GM21367 (cell line): ENCODE measurements around the gene HAS3.
"Not testable (repeated sequence)": the region's sequence is repeated elsewhere in the genome, so short reads cannot be mapped to it uniquely, and the experiment has no call there.

Experiments used
- ATAC-seq: cut with Tn5 transposase; IDR thresholded peaks from one replicate; pipeline ENCODE4 v1.9.1; 2021; ENCODE audit not compliant: unreplicated experiment

The HAS3 gene, protein sequence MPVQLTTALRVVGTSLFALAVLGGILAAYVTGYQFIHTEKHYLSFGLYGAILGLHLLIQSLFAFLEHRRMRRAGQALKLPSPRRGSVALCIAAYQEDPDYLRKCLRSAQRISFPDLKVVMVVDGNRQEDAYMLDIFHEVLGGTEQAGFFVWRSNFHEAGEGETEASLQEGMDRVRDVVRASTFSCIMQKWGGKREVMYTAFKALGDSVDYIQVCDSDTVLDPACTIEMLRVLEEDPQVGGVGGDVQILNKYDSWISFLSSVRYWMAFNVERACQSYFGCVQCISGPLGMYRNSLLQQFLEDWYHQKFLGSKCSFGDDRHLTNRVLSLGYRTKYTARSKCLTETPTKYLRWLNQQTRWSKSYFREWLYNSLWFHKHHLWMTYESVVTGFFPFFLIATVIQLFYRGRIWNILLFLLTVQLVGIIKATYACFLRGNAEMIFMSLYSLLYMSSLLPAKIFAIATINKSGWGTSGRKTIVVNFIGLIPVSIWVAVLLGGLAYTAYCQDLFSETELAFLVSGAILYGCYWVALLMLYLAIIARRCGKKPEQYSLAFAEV

DNA sequence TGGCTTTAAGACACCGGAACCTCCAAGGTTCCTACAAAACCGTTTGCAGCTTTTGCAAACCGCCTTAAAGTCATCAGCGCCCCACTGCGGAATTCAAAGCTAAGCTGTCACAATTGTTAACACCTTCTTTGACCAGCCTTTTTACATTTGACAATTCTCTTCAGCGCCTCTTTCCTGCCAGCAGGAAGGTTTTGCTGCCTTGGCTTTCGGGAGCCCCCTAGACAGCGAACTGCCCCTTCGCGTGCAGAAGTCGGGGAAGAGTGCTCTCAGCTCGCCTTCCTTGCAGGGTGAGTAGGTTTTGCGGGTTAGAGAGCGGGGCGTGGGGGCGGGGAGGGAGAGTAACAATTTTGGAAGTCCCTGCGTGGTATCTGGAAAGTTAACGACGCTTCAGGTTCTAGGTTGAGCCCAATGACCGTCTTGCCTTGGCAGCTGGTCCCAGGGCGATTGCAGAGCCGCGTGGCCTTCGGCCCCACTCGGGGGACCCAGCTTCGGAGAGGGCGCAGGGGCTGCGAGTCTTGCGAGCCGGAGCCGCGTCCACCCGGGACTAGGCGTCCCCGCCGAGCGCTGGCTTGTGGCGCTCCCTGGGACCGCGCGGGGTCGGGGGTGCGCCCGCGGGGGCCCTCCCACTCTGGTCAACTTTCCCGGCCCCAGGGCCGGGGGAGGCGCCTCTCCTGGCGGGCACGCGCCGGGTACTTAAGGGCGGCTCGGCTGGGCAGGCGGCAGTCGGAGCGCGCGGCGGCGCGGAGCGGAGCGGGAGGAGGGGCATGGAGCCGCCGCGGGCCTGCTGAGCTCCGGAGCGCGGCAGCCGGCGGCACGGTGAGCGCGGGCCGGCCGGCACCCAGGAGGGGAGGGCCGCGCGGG, at the start of gene HAS3:
TSS of gene HAS3 (plus strand) at position 153 of the 861 bp plus-strand sequence. CDS start 3,743 bp downstream, outside the sequence.
- no peak for ATAC-seq

DNA sequence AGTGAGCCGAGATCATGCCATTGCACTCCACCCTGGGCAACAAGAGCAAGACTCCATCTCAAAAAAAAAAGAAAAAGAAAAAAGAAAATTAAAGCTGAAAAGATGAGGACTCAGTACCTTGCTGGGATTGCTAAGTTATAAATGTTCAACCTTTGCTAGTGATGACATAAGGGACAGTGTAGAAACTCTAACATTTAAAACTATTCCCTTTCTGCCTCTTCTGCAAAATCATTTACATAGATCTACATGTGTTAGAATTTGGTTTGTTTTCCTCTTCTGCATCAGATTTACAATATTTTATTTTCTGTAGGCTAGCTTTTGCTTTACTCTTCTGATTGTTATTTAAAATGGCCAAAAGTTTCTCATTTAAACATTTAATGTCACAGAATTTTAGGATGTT, 49.5 kb upstream of the HAS3 start:
- ATAC-seq: no peak

DNA sequence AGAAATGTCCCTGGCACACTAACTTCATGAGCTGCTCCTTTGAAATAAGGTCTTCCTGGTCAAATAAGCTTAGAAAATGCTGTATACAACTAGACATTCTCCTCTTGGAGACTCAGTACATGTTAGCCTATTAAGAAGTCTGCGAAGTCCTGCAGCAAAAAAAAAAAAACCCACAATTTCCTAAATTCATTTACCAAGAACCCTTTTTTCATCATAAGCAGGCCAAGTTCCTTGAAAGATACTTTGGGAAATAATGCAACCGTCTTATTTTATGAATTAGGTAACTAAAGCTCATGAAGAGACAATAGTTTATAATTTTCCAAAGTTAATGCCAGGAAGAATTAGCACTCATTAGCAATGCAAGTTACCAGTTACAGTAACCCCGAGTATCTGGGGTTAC, 49.0 kb upstream of the HAS3 start:
- no peak for ATAC-seq

DNA sequence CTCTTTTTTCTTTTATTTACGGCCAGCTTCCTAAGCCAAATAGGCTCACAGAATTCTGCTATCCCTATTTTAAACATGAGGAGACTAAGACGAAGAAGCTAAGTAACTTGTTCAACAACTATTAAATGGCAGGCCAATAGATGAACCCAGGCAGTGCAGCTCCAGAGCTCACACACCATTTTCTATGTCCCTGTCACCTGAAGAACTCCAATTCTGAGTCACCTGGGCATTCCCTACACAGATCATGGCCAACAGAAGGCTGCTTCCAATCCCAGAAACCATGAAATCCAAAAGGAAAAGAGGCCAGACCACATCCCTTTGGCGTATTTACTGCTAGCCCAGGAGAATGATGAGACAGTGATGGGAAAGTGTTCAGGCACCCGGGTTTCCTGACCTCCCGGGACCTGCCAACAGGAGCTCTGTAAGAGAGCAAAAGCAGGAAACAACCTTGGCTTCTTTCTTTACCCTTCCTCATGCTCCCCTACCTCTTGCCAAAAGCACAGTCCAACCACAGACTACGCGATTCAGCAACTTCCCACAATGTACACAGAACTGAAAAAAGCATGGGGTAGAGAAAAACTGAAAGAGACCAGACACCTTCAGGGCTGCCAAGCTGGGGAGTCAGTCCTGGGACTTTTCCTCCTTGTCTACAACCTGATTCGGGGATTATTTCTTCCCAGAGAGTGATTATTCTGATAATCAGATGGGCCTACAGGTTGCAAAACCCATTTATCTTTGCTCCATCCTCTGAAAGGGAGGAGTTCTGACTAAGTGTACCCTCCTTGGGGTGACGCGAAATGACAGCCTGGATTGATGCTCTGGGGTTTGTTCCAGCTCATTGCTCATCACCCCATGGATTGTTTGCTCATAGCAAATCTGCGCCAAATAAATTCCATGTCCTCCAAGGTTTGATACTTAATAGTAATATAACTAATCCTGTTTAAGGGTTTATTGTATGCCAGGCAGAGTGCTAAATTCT, 47.8 kb upstream of the HAS3 start:
- no peak for ATAC-seq

DNA sequence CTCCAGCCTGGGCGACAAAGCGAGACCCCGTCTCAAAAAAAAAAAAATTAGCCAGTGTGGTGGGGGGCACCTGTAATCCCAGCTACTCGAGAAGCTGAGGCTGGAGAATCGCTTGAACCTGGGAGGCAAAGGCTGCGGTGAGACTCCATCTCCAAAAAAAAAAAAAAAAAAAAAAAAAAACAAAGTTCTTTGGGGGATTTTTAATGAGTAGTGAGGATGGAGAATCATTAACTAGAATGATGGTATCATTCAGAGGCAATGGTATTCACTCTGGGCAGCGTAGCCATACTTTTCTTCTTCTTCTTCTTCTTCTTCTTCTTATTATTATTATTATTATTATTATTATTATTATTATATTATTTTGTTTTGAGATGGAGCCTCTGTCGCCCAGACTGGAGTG, 42.0 kb upstream of the HAS3 start:
- not testable (repeated sequence) for ATAC-seq

DNA sequence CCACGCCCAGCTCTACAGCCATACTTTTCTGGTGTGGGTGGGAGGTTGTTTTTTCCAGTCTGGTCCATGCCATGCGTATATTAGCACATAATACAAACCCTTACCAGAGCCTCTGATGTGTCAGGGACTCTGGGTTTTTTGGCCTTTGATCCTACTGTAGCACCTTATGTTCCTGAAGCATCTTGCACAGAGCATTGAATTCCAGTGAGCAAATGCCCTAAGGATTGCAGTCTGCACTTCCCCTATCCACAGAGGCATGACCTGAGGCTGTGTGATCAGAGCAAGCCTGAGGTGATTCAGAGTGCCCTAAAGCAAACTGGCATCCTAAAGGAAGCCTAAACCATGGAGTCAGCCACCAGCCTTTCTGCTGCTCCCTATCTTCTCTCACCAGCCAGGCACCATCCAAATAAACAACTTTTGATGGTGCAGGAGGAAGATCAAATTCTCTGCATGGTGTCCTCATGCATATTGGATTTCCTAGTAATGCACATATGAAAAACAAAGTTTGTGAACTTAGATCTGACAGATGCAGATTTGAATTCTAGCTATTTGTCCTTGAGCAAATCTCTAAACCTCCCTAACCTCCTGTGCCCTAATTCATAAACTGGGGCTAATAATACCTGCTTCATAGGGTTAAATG, 41.2 kb upstream of the HAS3 start:
- no peak for ATAC-seq

DNA sequence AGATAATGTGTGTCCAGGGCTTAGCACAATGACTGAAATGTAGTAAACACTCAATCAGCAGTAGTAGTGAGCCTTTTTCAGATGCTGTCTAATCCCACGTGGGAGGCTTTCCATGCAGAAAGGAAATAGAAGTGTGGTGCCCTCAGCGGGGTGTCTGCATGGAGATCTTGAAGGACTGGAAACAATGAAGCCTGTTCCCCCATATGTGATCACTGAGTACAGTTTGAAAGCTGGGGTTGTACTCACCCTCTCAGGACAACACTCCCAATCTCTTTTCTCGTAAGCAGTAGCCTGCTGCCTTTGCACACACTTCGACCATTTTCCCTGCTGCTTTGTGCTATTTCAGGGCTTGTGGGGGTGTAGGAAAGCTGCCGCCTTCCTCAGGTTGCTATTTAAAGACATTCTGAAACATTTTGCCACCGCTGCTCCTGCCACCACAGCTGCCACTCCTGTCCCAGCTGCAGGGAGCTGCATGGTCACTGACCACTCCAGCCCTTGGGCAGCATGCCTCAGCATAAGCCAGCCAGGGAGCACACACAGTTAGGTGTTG, 40.6 kb upstream of the HAS3 start:
- no peak for ATAC-seq

DNA sequence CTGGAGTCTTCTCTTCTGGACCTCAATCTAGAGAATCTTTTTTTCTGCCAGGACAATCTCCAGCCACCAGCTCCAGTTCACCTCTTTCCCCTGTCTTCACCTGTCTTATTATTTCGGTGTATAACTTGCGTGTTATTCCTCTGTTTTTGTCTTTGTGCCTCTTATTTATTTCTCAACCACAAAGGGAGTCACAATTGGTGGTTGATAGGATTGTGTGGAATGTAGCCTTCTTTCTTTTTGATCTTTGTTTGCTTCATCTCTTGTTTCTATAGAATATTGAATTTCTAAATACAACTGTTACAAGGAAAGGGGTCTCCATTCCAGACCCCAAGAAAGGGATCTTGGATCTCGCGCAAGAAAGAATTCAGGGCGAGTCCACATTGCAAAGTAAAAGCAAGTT, 35.9 kb upstream of the HAS3 start:
- no peak for ATAC-seq

DNA sequence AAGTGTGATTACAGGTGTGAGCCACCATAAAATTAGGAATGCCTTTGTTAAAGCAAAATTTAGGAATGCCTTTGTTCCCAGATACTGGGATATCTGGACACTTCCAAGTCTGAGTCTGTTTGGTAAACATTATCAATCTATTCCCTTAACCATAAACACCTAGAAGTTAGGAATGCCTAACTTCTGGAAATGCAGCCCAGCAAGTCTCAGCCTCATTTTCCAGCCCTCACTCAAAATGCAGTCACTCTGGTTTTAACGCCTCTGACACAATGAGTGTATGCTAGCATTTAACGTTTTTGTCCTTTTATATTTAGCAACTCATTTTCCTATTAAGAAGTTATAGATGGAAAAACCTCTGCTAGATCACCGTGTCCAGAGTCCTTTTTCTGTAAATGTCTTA, 34.4 kb upstream of the HAS3 start:
- ATAC-seq: no peak

DNA sequence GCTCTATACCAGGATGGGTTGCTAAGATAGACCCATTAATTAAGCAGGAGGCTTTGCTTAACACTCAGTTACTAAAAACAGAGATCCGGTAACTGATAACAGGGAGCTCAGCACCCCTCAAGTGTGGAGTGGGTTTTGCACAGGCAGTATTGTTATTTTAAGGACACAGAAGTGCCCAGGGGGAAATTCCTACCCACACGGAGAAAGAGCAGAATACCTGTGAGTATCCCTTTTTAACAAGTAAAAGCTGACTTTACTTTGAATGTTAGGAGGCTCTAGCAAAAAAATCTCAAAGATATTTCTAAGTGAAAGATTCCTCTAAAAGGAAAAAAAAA, 32.8 kb upstream of the HAS3 start:
- ATAC-seq: no peak

DNA sequence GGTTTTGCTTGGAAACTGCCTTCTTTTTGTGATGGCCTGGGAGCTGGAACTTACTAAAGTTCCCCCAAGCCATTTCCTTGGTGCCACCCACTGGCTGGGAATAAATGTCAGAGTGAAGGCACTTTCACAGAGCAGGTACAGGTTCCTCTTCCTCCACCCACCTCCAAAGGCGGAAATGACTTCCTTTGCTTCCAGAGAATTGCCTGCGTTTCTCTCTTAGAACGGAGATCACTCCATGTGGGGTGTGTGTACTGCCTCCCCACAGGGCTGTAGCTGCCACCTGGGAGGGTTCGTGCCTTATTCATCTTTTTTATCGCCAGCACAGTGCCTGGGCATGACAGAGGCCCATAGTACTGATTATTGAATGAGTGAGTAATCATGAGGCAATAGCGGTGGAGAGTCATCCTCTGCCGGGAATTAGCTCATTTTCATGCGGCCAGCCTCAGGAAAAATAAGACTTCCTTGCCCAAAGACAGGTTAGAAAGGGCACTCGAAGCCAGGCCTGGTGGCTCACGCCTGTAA, 32.2 kb upstream of the HAS3 start:
- no peak for ATAC-seq

DNA sequence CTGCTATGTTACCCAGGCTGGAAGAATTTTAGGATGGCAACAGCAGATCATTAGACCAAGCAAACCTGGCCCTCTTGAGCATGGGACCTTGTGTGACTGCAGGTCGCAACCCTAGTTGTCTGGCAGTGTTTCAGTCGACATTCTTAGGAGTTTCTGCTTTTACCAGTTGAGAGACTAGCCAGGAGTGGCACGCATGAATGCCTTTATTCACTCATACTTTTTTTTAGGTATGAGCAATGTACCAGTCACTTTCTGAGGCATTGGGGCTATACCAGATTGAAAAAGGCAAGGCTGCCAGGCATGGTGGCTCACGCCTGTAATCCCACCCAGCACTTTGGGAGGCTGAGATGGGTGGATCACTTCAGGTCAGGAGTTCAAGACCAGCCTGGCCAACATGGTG, 28.2 kb upstream of the HAS3 start:
- no peak for ATAC-seq

DNA sequence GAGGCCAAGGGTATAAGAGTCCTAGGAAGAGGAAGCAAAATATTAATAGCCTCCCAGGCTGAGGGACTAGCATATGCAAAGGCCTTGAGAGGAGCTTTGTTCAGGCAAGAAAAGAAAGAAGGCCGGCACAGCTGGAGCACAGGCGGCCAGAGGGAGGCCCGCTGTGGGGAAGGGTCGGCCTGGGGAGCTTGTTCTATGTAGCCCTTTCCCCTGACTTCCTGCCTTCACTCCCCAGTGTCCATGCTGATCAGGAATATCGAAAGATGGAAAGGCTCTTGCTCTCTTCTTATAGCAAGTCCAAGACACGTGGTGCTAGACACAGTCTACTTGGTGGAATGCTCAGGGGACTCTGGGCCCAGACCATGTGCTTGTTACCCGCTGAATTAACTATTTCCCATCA, 27.4 kb upstream of the HAS3 start:
- ATAC-seq: no peak

DNA sequence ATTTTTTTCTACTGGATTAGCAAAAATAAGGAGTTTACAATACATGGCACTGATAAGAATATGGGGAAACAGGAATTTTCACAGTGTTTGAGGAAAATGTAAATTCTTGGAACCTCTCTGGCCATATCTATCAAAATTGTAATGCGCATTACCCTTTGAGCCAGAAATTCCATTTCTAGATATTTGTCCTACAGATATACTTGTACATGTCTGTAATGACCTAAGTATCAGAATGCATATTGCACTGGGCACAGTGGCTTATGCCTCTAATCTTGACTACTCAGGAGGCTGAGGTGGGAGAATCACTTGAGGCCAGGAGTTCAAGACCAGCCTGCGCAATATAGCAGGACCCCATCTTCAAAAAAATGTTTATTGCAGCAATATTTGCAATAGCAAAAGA, 25.8 kb upstream of the HAS3 start:
- ATAC-seq: no peak

DNA sequence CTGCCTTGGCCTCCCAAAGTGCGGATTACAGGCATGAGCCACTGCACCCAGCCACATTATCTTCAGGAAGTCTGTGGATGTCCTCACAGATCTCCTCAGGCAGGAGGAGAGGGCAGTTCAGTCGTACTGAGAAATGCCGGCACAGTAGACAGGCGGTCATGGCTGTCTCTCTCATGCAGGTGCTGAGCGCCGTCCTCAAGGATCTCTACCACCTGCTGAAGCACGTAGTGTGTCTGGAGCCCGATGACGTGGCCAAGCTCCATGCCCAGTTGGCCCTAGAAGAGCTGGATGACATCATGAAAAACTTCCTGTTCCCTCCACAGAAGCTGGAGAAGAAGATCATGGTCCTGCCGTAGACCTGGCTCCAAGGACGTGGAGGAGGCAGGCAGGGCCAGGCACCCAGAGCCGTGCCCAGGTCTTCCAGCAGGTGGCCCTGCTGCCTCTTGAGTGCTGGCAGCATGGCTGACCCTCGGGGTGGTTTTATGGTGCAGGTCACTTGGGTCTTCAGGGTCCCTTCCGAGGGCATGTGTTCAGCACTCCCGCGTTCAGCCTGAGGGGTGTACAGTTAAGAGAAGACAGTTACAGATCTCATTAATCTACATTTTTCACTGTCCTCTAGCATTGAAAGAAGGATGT, 22.0 kb upstream of the HAS3 start:
- no peak for ATAC-seq

DNA sequence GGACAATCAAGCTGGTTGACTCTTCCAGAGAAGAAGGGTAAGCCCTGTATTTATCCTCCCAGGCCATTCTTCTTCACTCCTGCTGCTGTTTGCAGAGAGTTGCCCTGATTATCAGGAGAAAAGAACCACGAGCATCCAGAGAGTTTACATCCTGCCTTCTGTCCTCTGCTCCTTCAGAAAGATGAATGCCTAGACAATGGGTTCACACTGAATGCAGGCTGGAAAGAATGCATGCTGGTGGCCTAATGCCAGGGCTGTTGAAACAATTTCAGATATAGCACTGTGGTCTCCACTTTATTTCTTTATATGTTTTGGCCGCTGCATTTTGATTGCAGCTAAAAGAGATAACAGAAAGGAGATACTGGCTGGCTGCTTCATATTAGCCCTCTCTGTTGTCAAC, 21.2 kb upstream of the HAS3 start:
- no peak for ATAC-seq

DNA sequence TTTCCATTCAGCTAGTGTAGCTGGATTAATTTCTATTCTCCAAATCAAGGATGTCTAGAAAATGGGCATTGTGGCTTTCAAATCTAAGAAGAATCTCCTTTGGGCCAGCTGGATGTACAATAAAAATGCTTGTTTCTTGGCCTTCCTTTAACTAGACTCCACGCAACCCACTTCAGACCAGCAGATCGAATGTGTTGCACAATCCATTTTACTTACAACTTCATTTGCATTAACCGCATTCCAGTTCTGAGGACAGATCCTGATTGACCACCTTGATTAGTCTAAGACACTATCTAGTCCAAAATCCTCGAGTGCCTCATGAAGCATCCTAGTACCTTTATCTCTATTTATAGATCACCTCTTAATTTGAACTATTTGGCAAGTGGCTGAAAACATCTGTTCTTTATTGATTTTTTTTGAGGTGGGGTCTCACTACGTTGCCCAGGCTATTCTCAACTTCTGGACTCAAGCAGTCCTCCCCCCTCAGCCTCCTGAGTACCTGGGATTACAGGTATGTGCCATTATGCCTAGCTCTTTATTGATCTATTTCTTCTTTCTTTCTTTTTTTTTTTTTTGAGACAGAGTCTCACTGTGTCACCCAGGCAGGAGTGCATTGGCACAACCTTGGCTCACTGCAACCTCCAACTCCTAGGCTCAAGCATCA, 20.3 kb upstream of the HAS3 start:
- ATAC-seq: no peak

DNA sequence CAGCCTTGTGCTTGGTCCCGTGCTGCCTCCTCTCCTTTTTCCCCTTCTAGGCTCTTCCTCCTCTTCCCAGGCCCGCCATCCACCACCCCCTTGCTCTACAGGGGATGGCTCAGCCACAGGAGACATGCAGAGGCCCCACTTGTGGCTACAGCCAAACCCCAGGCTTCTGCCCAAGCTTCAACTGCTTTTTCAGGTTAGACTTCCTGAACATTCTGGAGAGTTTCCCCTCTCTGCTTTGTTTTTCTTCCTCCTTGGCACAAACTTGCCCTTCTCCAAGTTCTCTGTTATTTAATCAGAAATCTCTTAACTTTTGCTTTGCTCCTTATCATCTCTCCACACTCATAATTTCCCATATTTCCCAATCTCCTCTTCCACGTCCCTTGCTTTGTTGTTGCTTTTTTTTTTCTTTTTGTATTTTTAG, 18.3 kb upstream of the HAS3 start:
- ATAC-seq: no peak

DNA sequence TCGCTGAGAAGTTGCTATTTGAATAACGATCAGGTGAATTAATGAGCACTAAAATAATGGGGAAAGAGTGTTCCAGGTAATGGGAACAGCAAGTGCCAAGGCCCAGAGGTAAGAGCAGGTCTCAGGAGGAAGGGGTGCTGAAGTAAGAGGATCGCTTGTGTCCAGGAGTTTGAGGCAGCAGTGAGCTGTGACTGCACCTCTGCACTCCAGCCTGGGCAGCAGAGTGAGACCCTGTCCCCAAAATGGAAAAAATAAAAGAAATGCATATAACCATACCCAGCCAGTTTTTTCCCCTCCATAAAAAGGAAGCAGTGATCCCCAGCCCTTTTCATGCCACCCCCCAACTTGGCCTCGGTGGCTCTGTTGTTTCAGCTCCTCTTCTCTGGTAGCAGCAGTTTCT, 16.8 kb upstream of the HAS3 start:
- no peak for ATAC-seq
